ENCODE measurements around the gene GPR137B.

DNA sequence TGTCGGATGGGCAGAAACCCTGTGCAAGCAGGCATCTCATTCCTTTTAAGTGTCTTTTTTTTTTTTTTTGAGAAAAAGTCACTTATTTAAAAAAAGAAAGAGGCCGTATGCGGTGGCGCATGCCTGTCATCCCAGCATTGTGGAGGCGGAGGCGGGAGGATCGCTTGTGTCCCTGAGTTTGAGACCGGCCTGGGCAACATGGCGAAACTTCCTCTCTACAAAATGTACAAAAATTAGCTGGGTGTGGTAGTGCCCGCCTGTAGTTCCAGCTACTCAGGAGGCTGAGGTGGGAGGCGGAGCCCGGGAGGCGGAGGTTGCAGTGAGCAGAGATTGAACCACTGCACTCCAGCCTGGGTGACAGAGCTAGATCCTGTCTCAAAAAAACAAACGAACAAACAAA, 1.7 kb downstream of the GPR137B start:
- TF ChIP-seq GATA2 (IDR thresholded peaks at IDR 0.05; ENCODE audit: low read depth, low read length) = no peak
- TF ChIP-seq GATA3 (IDR thresholded peaks at IDR 0.05; ENCODE audit: low read depth, low read length) = no peak

Data from SH-SY5Y (cell line).